Activated T-cell treated with anti-CD3 and anti-CD28 coated beads for 4 hours (primary cell): ENCODE measurements around the gene HOXA7.

Experiments used
- DNase-seq: peaks from one replicate; pipeline ENCODE4 v3.0.0-alpha.2; 2020

Gene HOXA7

GRCh38 chr7:27156508-27156898 is at the start of gene HOXA7:
TSS of gene HOXA7 (minus strand) at chr7:27156675. CDS start at chr7:27156545, 130 bp downstream.
- no peak for DNase-seq

GRCh38 chr7:27205325-27206280 is 49.1 kb upstream of the HOXA7 start:
- DNase-seq, result no peak

GRCh38 chr7:27204851-27205322 is 48.4 kb upstream of the HOXA7 start:
- DNase-seq, result no peak

GRCh38 chr7:27203964-27204594 is 47.6 kb upstream of the HOXA7 start:
- no peak for DNase-seq

- no peak for DNase-seq
Measured at GRCh38 chr7:27203365-27203953, 47.0 kb upstream of the HOXA7 start.

GRCh38 chr7:27202862-27203134 is 46.3 kb upstream of the HOXA7 start:
- no peak for DNase-seq

- no peak for DNase-seq
Measured at GRCh38 chr7:27202018-27202861, 45.8 kb upstream of the HOXA7 start.

GRCh38 chr7:27201580-27202017 is 45.1 kb upstream of the HOXA7 start:
- DNase-seq, result no peak

GRCh38 chr7:27200761-27201579 is 44.5 kb upstream of the HOXA7 start:
- no peak for DNase-seq

GRCh38 chr7:27199849-27200760 is 43.6 kb upstream of the HOXA7 start, which contains the start of gene HOXA13:
TSS of gene HOXA13 (minus strand) at chr7:27200091. CDS start at chr7:27200077, 14 bp downstream.
- no peak for DNase-seq

- no peak for DNase-seq
Measured at GRCh38 chr7:27198871-27199801, 42.7 kb upstream of the HOXA7 start.

GRCh38 chr7:27198138-27198841 is 41.8 kb upstream of the HOXA7 start:
- DNase-seq, result no peak

GRCh38 chr7:27197137-27198042 is 40.9 kb upstream of the HOXA7 start:
- DNase-seq, result no peak

GRCh38 chr7:27196287-27196767 is 39.9 kb upstream of the HOXA7 start:
- DNase-seq, result peak; percentile 84

GRCh38 chr7:27194686-27195379 is 38.4 kb upstream of the HOXA7 start:
- no peak for DNase-seq

GRCh38 chr7:27194002-27194352 is 37.5 kb upstream of the HOXA7 start:
- DNase-seq, result no peak
